Activated T-cell treated with anti-CD3 and anti-CD28 coated beads, Interleukin-2, amount 50 U/mL, for 1 hour (primary cell): Measurements from ENCODE around the gene MTFR1L.

Source experiments
- DNase-seq: peaks from one replicate; pipeline ENCODE4 v3.0.0-alpha.2; 2020

MTFR1L gene

GRCh38 chr1:25792115-25792514 lies 27.6 kb upstream of the MTFR1L start:
- DNase-seq, result no peak

GRCh38 chr1:25793585-25794170 lies 26.1 kb upstream of the MTFR1L start:
- no peak for DNase-seq

- no peak for DNase-seq
Observed at GRCh38 chr1:25794325-25794724, 25.4 kb upstream of the MTFR1L start.

GRCh38 chr1:25795211-25795610 lies 24.5 kb upstream of the MTFR1L start:
- DNase-seq, result no peak

- DNase-seq, result peak; percentile 41
Observed at GRCh38 chr1:25795946-25796810, 23.6 kb upstream of the MTFR1L start.

GRCh38 chr1:25796811-25797458 lies 22.8 kb upstream of the MTFR1L start:
- peak; percentile 89 for DNase-seq

GRCh38 chr1:25797939-25798338 lies 21.8 kb upstream of the MTFR1L start:
- no peak for DNase-seq

GRCh38 chr1:25798666-25799351 lies 20.9 kb upstream of the MTFR1L start:
- DNase-seq, result no peak

GRCh38 chr1:25799352-25799934 lies 20.3 kb upstream of the MTFR1L start:
- DNase-seq, result no peak

GRCh38 chr1:25799935-25800702 lies 19.6 kb upstream of the MTFR1L start, which contains the start of gene SELENON:
Gene SELENON (plus strand): TSS chr1:25800193. CDS start chr1:25800231, 38 bp downstream.
- peak; percentile 57 for DNase-seq

- DNase-seq, result no peak
Observed at GRCh38 chr1:25800703-25801377, 18.9 kb upstream of the MTFR1L start.

- DNase-seq, result no peak
Observed at GRCh38 chr1:25802915-25803314, 16.8 kb upstream of the MTFR1L start.

GRCh38 chr1:25803368-25803767 lies 16.4 kb upstream of the MTFR1L start:
- no peak for DNase-seq

- DNase-seq, result no peak
Observed at GRCh38 chr1:25804244-25804963, 15.3 kb upstream of the MTFR1L start.

GRCh38 chr1:25804964-25805862 lies 14.5 kb upstream of the MTFR1L start:
- no peak for DNase-seq

GRCh38 chr1:25805863-25806225 lies 13.9 kb upstream of the MTFR1L start:
- DNase-seq, result no peak

- DNase-seq, result no peak
Observed at GRCh38 chr1:25806418-25806817, 13.3 kb upstream of the MTFR1L start.

- DNase-seq, result no peak
Observed at GRCh38 chr1:25807480-25808390, 12.0 kb upstream of the MTFR1L start.
